NCI-H146 treated with DMSO at 0.1 percent for 48 hours (cell line): ENCODE measurements around the gene MYRF.

ENCODE experiments used
- DNase-seq: peaks from one replicate; lab custom pipeline; 2025; ENCODE audit not compliant: unreplicated experiment; lab: John Stamatoyannopoulos, UW

Gene MYRF

DNA sequence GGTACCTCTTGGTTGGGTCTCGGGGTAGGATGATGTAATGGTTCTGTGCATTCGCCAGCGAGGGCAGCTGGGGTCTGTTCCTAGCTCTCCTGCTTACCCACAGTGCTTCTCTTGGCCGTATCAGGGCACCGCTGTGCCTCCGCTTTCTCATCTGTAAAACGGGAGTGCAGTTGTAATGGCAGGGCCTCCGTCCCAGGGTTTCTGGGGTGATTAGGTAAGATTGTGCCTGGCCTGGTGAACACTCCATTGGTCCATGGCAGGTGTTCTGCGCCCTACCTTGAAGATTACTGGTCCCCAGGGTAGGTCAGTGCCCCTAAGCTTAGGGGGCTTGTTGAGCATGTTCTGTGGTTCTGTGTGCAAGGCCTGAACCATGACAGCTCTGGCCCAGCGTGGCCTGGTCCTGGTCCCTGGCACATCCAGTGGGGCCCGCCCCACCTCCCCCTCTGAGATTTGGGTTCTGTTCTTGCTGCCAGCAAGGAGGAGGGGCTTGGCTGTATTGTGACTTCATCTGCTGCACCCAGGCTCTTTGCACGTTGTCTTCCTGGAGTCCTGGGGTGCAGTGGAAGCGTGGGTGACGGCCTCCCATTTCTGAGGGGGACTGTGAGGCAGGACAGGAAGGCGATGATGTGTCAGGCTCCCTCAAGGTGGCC is 4.9 kb downstream of the MYRF start:
- DNase-seq: no peak

DNA sequence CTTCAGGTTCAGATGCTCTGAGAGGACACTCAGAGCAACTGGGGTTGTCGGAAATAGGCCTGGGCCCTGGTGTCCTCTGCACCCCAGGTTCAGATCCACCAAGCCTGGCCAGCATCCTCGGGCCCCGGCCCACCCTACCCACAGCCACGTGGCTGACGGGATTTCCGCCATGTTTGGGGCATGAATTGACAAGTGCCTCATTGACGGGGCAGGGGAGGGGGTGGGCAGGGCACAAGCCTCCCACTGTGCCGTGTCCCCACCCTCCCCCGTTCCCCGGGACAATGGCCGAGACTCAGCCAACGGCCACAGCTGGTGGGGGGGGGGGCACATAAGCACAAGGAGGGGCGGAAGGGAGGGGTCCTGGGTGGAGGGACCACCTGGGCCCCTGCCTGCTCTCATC is 8.5 kb downstream of the MYRF start:
- no peak for DNase-seq

DNA sequence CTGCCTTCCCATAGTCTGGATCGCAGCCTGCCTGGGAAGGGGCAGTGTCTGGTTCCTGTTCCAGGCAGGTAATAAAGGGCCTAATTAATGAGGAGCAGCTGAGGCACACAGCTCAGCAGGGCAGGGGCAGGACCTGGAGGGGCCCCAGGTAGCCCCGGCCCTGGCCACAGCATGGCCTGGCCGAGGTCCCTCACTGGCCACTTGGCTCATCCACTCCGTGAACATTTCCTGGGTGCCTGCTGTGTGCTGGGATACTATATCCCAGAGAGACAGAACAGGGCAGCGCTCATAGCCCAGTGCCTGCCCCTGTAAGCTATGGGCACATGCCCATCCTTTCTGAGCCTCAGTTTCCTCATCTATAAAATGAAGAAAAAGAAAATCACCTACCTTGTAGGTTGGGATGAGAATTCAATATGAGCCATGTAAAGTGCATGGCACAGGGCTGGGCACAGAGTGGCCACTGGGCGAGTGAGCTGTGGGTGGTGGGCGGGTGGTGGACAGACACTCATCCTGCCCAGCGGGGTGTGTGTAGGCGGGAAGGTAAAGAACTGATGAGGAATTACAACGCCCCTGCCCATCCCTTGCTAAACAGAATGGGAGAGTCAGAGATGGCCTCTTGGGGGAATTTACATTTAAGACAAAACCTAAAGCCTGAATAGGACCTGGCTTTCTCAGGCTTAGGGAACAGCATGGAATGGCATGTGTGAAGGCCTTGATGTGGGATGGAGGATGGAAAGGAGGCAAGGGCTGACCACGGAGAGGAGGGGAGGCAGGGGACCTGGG is 9.2 kb downstream of the MYRF start:
- DNase-seq: no peak

DNA sequence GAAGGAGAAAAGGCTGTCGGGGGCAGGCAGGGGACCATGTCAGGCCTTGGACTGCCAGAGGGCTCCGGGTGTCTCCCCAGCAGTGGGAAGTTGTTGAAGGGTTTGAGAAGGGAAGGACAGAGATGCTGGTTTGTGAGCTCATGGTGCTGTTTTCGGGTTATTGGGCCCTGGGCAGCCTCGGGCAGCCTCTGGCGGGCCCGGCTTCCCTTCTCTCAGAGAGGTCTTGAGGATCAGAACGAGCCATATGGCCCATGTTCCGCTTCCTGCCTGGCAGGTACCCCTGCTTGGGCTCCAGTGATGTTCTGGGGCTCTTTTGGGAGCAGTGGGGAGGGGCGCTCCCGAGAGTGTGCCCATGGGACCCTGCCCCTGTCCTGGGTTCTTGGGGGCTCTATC is 9.8 kb downstream of the MYRF start:
- no peak for DNase-seq

GRCh38 chr11:61762798-61763197 is 10.4 kb downstream of the MYRF start:
- no peak for DNase-seq

DNA sequence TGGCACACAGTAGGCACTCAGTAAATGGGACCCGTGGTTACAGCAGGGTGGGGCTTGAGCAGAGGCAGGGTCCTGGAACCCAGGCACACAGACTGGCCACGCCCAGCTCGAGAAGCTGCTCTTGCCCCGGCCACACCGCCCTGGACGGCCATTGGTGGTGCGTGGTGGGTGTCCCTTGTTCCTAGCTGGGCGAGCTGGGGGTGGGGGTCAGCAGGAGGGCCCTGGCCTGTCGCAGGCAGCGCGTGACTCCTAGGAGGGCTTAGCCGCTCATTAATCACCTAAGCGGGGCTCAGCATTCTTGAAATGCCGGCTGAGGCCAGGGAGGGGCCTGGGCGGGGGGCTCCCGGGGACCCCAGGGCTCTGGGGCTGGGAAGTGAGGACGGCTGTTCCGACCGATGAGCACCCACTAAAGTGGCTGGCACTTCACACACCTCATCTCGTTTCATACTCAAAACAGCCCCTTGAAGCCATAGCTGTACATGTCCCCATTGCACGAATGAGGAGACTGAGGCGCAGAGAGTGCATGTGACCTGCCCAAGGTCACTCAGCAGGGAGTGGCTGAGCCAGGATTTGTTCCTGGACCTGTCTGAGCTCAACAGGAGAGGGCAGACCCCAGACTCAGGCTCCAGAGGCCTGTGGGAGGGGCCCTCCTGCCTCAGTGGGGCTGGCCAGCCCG is 11.6 kb downstream of the MYRF start:
- no peak for DNase-seq

DNA sequence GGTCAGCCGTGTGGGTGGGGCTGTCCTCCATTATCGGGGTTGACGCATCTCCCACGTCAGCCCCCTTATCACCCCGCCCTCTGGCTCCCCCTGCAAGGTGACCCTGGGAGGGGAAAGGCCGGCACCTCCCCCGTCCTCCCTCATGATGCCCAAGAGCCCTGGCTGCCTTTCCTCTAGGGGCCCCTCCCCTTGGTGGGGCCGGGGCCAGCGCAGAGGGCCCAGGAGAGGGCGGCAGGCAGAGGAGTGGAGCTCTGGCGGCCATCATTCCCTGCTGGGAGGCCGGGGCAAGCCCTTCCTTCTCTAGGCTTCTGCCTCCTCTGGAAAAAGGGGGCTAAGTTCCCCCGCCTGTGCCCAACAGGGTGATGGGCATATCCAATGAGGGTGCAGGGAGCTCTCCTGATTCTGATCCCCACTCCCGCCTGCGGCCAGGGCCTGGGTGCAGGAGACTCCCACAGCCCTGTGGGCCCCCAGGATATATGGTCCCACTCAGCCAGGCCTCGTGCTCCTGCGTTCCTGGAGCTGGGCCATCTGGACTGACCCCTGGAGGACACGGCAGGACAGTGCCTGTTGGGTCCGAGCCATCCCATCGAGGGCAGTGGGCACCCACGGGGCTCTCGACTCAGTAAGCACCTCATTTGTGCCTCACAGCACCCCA is 12.3 kb downstream of the MYRF start:
- no peak for DNase-seq

GRCh38 chr11:61765550-61766253 is 13.3 kb downstream of the MYRF start:
- no peak for DNase-seq

GRCh38 chr11:61766353-61766841 is 14.0 kb downstream of the MYRF start:
- no peak for DNase-seq

DNA sequence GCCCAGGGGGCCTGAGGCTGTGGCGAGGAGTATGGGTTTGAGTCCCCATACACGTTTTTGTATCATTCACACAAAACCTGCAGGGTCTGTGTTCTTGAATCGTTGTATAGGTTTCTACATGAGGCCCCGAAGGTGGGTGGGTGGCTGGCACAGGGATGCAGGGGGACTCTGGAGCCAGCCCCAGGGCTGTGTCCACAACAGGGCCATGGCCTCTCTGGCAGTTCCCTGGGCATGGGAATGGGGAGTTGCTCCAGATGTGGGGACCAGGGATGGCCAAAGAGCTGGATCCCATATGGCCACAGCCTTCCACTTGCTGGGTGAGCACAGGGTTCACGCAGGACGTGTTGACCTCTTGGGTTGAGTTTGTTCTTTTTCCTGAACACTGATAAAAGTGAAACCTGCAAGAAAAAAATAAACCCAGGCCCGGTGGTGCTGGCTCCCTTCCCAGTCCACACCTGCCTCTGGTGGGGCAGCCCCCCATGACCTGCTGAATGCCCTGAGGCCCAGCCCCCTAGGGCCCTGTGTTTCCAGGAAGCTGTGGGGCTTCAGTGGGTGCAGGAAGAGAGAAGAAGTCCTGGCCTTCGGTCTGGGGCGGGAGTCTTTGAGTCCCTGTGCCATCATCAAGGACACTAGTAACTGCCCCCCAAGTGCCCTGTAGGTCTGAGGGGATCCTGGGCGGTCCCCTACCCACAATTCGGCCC is 16.1 kb downstream of the MYRF start:
- DNase-seq: no peak

- DNase-seq: no peak
Observed at GRCh38 chr11:61769169-61769920, 16.9 kb downstream of the MYRF start.

DNA sequence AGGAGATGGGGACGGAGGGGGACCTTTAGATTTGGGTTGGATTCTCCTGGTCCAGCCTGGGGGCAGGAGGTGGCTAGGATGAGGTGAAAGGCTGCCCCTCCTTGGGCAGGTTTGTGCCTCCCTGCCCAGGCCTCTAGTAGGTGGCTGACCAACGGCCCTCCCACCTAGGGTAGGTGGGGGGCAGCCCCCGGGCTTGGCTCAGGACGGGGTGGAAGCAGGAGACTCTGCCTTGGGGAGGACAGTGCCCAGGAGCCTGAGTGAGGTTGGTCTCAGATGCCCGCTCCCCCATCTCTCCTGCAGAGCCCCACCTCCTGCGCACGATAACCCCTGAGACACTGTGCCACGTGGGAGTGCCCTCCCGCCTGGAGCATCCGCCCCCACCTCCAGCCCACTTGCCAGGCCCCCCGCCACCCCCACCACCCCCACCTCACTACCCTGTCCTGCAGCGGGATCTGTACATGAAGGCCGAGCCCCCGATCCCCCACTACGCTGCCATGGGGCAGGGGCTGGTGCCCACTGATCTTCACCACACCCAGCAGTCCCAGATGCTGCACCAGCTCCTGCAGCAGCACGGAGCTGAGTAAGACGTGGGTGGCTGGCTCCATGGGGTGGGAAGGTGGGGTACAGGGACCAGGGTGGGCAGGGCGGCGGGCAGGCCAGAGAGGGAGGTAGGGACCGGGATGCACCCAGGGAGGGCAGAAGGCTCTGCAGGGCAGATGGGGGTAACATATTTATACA is 17.7 kb downstream of the MYRF start:
- DNase-seq: no peak

DNA sequence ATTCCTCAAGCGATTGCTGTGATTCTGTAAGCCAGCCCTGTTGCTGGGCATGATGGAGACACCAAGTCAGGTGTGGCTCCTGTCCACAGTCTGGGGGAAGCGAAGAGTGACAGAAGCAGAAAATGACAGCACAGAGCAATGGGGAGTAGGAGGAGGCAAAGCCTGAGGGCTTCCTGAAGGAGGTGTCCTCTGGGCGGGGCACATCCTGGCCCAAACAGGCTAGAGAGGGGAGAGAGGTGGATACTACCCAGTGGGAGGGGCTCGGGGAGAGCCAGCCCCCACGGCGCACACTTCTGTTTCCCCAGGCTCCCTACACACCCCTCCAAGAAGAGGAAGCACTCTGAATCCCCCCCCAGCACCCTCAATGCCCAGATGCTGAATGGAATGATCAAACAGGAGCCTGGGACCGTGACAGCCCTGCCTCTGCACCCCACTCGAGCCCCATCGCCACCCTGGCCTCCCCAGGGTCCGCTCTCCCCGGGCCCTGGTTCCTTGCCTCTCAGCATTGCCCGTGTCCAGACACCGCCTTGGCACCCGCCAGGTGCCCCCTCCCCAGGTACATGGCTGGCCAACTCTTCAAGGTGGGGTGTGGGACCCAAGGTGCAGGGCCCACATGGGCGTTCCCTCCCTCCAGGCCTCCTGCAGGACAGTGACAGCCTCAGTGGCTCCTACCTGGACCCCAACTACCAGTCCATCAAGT is 18.9 kb downstream of the MYRF start:
- no peak for DNase-seq

- no peak for DNase-seq
Observed at GRCh38 chr11:61771985-61772455, 19.6 kb downstream of the MYRF start.

DNA sequence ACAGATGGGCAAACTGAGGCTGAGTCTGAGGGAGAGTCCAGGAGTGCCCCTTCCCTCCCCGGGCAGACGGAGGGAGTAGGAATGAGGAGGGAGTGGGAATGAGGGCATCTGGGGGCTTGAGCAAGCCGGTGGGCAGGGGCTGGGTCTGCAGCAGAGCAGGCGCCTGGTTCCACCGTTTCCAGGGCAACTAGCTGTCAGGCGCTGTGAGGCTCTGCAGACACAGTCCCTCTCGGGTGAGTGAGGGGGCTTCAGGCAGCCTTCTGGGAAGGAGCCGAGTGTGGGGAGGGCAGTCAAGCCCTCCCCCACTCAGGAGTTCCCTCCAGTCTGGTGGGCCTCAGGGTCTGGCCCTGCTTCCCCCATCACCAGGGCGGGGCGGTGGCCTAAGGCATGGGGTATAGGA is 20.9 kb downstream of the MYRF start:
- DNase-seq: no peak

DNA sequence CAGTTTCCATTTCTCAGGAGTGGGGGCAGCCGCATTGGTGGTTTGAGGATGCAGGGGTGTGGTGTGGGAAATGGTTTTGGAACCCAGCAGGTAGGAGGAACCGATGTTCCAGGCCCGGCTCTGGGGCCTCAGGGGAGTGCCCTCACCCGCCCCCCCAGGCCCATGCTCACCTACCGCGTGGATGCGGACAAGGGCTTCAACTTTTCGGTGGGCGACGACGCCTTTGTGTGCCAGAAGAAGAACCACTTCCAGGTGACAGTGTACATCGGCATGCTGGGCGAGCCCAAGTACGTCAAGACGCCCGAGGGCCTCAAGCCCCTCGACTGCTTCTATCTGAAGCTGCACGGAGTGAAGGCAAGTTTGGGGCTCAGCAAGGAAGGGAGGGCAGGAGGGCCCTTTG is 21.4 kb downstream of the MYRF start:
- DNase-seq: no peak

DNA sequence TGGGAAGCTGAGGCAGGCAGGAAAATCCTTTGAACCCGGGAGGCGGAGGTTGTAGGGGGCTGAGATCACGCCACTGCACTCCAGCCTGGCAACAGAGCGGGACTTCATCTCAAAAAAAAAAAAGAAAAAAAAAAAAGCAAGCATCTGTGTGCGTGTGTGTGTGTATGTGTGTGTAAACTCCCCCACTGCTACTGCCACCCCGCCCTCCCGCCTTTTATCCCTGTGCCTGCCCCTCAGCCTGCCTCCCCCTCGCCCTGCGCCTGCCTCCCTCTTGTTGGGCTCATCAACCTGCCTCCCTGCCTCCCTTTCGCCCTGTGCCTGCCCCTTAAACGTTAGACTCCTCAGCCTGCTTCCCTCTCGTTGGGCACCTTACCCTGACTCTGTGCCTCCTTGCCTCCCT is 22.0 kb downstream of the MYRF start:
- DNase-seq: no peak

DNA sequence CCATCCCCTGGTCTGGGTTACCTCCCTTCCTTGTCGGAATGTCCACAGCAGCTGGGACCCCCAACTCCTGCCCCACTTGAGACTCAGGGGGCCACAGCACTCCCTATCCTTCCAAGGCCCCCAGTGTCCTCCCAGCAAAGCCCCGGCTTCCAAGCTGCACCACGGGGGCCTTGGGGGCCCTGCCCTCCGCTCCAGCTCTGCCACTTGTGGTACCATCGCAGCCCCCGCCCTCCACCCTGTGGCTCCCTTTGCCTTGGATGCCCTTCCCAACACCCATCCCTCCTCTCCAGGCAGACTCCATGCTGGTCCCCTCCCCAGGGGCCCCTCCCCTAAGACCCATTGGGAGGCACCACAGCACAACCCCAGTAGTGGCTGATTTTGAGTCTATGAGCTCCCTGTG is 22.7 kb downstream of the MYRF start:
- DNase-seq: no peak
